OCI-LY3 (cell line): Measurements from ENCODE around the gene CFB.
"Not testable (repeated sequence)": the region's sequence is repeated elsewhere in the genome, so short reads cannot be mapped to it uniquely, and the experiment has no call there.

Experiments used
- EZH2phosphoT487 ChIP-seq: fragments of 200-600 bp; shearing (Covaris generic); IDR thresholded peaks from 2 replicates; pipeline ENCODE4 v1.6.1; 2018; ENCODE audit warnings: antibody characterized with exemption, mixed run types, low read depth
- TF ChIP-seq, protein P1 (sequence below): fragments of 200-600, 300-600 bp; sonication (generic); IDR thresholded peaks from 2 replicates; pipeline ENCODE4 v1.5.1; 2014; ENCODE audit warnings: antibody characterized with exemption, low read length, low read depth

- TF ChIP-seq, protein P1, sequence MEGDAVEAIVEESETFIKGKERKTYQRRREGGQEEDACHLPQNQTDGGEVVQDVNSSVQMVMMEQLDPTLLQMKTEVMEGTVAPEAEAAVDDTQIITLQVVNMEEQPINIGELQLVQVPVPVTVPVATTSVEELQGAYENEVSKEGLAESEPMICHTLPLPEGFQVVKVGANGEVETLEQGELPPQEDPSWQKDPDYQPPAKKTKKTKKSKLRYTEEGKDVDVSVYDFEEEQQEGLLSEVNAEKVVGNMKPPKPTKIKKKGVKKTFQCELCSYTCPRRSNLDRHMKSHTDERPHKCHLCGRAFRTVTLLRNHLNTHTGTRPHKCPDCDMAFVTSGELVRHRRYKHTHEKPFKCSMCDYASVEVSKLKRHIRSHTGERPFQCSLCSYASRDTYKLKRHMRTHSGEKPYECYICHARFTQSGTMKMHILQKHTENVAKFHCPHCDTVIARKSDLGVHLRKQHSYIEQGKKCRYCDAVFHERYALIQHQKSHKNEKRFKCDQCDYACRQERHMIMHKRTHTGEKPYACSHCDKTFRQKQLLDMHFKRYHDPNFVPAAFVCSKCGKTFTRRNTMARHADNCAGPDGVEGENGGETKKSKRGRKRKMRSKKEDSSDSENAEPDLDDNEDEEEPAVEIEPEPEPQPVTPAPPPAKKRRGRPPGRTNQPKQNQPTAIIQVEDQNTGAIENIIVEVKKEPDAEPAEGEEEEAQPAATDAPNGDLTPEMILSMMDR: not testable (repeated sequence)
- TF ChIP-seq EZH2phosphoT487: not testable (repeated sequence)
These were observed 48.5 kb downstream of the CFB start for GRCh38 chr6:31994421-31994820.
